HepG2 (cell line): ENCODE measurements around the gene HTR1D. TPM values are rescaled to one million over a fixed set of nuclear protein-coding genes. Genes with fewer than 3 reads are reported as not detected.

Experiments used
- DMAP1 ChIP-seq: IDR thresholded peaks from 2 replicates; pipeline ENCODE4 v1.6.1; 2016
- HDAC1 ChIP-seq: sonication (generic); formaldehyde crosslinking; IDR thresholded peaks from 2 replicates; pipeline ENCODE4 v1.5.1; 2020; ENCODE audit warnings: mild to moderate bottlenecking, missing genetic modification reagents
- HOXA3 ChIP-seq: sonication (generic); formaldehyde crosslinking; IDR thresholded peaks from 2 replicates; pipeline ENCODE4 v1.5.0; 2020; ENCODE audit warnings: missing genetic modification reagents
- IRF2 ChIP-seq: IDR thresholded peaks from 2 replicates; pipeline ENCODE4 v1.6.1; 2018; ENCODE audit warnings: missing genetic modification reagents, missing compliant biosample characterization
- KDM6A ChIP-seq: IDR thresholded peaks from 2 replicates; pipeline ENCODE4 v1.6.1; 2016; ENCODE audit warnings: low read depth
- NCOR1 ChIP-seq: fragments of 200-600 bp; sonication (generic); IDR thresholded peaks from 2 replicates; pipeline ENCODE4 v1.7.0; 2017; ENCODE audit warnings: antibody characterized with exemption, low read length, borderline replicate concordance
- PITX1 ChIP-seq: sonication (generic); formaldehyde crosslinking; IDR thresholded peaks from 2 replicates; pipeline ENCODE4 v1.5.1; 2020; ENCODE audit warnings: mild to moderate bottlenecking, missing genetic modification reagents
- SATB2 ChIP-seq: sonication (generic); formaldehyde crosslinking; IDR thresholded peaks from 2 replicates; pipeline ENCODE4 v1.5.0; 2020; ENCODE audit warnings: missing genetic modification reagents
- SIX4 ChIP-seq: sonication (generic); formaldehyde crosslinking; IDR thresholded peaks from 2 replicates; pipeline ENCODE4 v1.4.0; 2020; ENCODE audit warnings: missing genetic modification reagents
- SOX13 ChIP-seq, 3 experiments: fragments of 450-650 bp in 1 of 3; sonication (generic) in 1 of 3; formaldehyde crosslinking in 1 of 3; IDR thresholded peaks in 2 of 3; conservative IDR thresholded peaks in 1 of 3; 2 replicates each; pipeline versions ENCODE4 v1.5.0 to v1.6.1; 2016 to 2020; ENCODE audit warnings: antibody characterized with exemption in 1 of 3, mild to moderate bottlenecking in 1 of 3, missing compliant biosample characterization in 1 of 3, missing genetic modification reagents in 1 of 3, moderate library complexity in 1 of 3
- TBX3 ChIP-seq: fragments of 450-650 bp; IDR thresholded peaks from 2 replicates; pipeline ENCODE4 v1.6.1; 2017; ENCODE audit warnings: antibody characterized with exemption, mild to moderate bottlenecking, inconsistent platforms, borderline replicate concordance
- ZFP90 ChIP-seq: sonication (generic); formaldehyde crosslinking; IDR thresholded peaks from 2 replicates; pipeline ENCODE4 v1.8.0; 2022; ENCODE audit warnings: missing genetic modification reagents, mild to moderate bottlenecking, inconsistent platforms, borderline replicate concordance
- ZMYM2 ChIP-seq: sonication (generic); formaldehyde crosslinking; IDR thresholded peaks from 2 replicates; pipeline ENCODE4 v1.8.0; 2022; ENCODE audit warnings: mild to moderate bottlenecking, missing genetic modification reagents
- ZNF747 ChIP-seq: sonication (generic); formaldehyde crosslinking; IDR thresholded peaks from 2 replicates; pipeline ENCODE4 v1.8.1; 2023; ENCODE audit warnings: missing genetic modification reagents, mild to moderate bottlenecking, borderline replicate concordance
- polyA plus RNA-seq, 8 experiments: library from polyadenylated mRNA; depleted of rRNA in 3 of 8; stranded (reverse) in 7 of 8; unstranded in 1 of 8; fragments of >200 nt; fragmentation: Illumina TruSeq in 4 of 8; extraction: Trizol in 4 of 8; gene quantifications; 2 replicates each; pipeline versions ENCODE4 v1.2.1 to v1.2.3, GENCODE V29; 2011 to 2016; ENCODE audit warnings: low read depth in 4 of 8, missing spikeins in 1 of 8, mixed read lengths in 1 of 8; ENCODE audit not compliant: insufficient read depth in 1 of 8
- total RNA-seq, 5 experiments: library from RNA; depleted of rRNA; stranded (reverse); fragments of >200 nt; fragmentation: Illumina TruSeq; extraction: Trizol; gene quantifications; 2 replicates each; pipeline ENCODE4 v1.2.3, GENCODE V29; 2016; ENCODE audit warnings: low read depth in 1 of 5
- TF ChIP-seq, protein P1 (sequence below), 2 experiments: fragments of 450-650 bp in 1 of 2; sonication (generic) in 1 of 2; formaldehyde crosslinking; IDR thresholded peaks; 2 replicates each; pipeline versions ENCODE4 v1.5.0 to v1.8.0; 2020 to 2022; ENCODE audit warnings: mild to moderate bottlenecking in 1 of 2, missing genetic modification reagents in 1 of 2
- TF ChIP-seq, protein P2 (sequence below): sonication (generic); formaldehyde crosslinking; IDR thresholded peaks from 2 replicates; pipeline ENCODE4 v1.4.0; 2020; ENCODE audit warnings: missing genetic modification reagents
- TF ChIP-seq, protein P3 (sequence below): sonication (generic); formaldehyde crosslinking; IDR thresholded peaks from 2 replicates; pipeline ENCODE4 v1.5.0; 2020; ENCODE audit warnings: mild to moderate bottlenecking, missing genetic modification reagents, borderline replicate concordance
- TF ChIP-seq, protein P4 (sequence below): sonication (generic); formaldehyde crosslinking; IDR thresholded peaks from 2 replicates; pipeline ENCODE4 v1.4.0; 2020; ENCODE audit warnings: missing genetic modification reagents
- TF ChIP-seq, protein P5 (sequence below): sonication (generic); formaldehyde crosslinking; IDR thresholded peaks from 2 replicates; pipeline ENCODE4 v1.4.0; 2020; ENCODE audit warnings: mild to moderate bottlenecking, missing genetic modification reagents, borderline replicate concordance

Gene HTR1D
- total and polyA plus RNA-seq, 2 of the 13 experiments (the other 11 are each of a cell fraction or from before 2014, with no cell fraction given) = 0.04 to 0.07 TPM

DNA sequence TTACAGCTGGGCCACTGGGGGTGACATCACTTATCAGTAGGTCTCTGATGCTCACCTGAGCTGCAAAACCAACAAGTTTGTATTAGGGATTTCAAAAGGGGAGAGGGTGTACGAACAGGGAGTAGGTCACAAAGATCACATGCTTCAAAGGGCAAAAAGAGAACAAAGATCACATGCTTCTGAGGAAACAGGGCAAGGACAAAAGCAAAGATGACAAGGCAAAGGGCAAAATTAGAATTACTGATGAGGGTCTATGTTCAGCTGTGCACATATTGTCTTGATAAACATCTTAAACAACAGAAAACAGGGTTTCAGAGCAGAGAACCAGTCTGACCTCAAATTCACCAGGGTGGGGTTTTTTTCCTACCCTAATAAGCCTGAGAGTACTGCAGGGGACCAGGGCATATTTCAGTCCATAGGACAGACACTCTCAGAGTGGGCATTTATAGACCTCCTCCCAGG lies 6.2 kb upstream of the HTR1D start (continued):
- TF ChIP-seq, protein P1, sequence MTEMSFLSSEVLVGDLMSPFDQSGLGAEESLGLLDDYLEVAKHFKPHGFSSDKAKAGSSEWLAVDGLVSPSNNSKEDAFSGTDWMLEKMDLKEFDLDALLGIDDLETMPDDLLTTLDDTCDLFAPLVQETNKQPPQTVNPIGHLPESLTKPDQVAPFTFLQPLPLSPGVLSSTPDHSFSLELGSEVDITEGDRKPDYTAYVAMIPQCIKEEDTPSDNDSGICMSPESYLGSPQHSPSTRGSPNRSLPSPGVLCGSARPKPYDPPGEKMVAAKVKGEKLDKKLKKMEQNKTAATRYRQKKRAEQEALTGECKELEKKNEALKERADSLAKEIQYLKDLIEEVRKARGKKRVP (CRISPR knock-in tag; IDR thresholded peaks at IDR 0.05) = 0 out of 4 replicates have a peak, but pooled peaks of 1 of the 2 experiments have one; percentile 29
- TF ChIP-seq ZMYM2 (CRISPR knock-in tag) (peak; percentile 50; the same call in 1 of the 2 replicates), SOX13 (IDR thresholded peaks at IDR 0.05) (peak; percentile 65), SOX13 (CRISPR knock-in tag; conservative IDR thresholded peaks at IDR 0.05 in 1 of 2, IDR thresholded peaks at IDR 0.05 in 1 of 2) (peak in 1 of 2 experiments; percentile 97; a peak in 2 of 4 replicates), IRF2 (CRISPR knock-in tag) (0 out of 2 replicates have a peak, but pooled peaks have one; percentile 49), SATB2 (CRISPR knock-in tag) (0 out of 2 replicates have a peak, but pooled peaks have one; percentile 83), SIX4 (CRISPR knock-in tag) (peak; percentile 12; the same call in 1 of the 2 replicates), DMAP1 (0 out of 2 replicates have a peak, but pooled peaks have one; percentile 24), TBX3 (peak; percentile 89), PITX1 (peak; percentile 83), HDAC1 (CRISPR knock-in tag) (peak; percentile 89), KDM6A (CRISPR knock-in tag) (peak; percentile 79), ZFP90 (CRISPR knock-in tag) (0 out of 2 replicates have a peak, but pooled peaks have one; percentile 55), NCOR1 (peak; percentile 94), ZNF747 (CRISPR knock-in tag) (0 out of 2 replicates have a peak, but pooled peaks have one; percentile 58), HOXA3 (CRISPR knock-in tag) (peak; percentile 50; the same call in 1 of the 2 replicates)
- TF ChIP-seq, protein P2, sequence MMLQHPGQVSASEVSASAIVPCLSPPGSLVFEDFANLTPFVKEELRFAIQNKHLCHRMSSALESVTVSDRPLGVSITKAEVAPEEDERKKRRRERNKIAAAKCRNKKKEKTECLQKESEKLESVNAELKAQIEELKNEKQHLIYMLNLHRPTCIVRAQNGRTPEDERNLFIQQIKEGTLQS (CRISPR knock-in tag) = 0 out of 2 replicates have a peak, but pooled peaks have one; percentile 26
- TF ChIP-seq, protein P3, sequence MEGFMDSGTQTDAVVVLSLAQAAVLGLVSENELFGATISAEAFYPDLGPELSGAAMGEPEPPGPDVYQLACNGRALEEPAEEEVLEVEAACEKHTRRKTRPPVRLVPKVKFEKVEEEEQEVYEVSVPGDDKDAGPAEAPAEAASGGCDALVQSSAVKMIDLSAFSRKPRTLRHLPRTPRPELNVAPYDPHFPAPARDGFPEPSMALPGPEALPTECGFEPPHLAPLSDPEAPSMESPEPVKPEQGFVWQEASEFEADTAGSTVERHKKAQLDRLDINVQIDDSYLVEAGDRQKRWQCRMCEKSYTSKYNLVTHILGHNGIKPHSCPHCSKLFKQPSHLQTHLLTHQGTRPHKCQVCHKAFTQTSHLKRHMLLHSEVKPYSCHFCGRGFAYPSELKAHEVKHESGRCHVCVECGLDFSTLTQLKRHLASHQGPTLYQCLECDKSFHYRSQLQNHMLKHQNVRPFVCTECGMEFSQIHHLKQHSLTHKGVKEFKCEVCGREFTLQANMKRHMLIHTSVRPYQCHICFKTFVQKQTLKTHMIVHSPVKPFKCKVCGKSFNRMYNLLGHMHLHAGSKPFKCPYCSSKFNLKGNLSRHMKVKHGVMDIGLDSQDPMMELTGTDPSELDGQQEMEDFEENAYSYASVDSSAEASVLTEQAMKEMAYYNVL (CRISPR knock-in tag) = peak; percentile 90
- TF ChIP-seq, protein P4, sequence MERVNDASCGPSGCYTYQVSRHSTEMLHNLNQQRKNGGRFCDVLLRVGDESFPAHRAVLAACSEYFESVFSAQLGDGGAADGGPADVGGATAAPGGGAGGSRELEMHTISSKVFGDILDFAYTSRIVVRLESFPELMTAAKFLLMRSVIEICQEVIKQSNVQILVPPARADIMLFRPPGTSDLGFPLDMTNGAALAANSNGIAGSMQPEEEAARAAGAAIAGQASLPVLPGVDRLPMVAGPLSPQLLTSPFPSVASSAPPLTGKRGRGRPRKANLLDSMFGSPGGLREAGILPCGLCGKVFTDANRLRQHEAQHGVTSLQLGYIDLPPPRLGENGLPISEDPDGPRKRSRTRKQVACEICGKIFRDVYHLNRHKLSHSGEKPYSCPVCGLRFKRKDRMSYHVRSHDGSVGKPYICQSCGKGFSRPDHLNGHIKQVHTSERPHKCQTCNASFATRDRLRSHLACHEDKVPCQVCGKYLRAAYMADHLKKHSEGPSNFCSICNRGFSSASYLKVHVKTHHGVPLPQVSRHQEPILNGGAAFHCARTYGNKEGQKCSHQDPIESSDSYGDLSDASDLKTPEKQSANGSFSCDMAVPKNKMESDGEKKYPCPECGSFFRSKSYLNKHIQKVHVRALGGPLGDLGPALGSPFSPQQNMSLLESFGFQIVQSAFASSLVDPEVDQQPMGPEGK (CRISPR knock-in tag) = peak; percentile 59; the same call in 1 of the 2 replicates
- TF ChIP-seq, protein P5, sequence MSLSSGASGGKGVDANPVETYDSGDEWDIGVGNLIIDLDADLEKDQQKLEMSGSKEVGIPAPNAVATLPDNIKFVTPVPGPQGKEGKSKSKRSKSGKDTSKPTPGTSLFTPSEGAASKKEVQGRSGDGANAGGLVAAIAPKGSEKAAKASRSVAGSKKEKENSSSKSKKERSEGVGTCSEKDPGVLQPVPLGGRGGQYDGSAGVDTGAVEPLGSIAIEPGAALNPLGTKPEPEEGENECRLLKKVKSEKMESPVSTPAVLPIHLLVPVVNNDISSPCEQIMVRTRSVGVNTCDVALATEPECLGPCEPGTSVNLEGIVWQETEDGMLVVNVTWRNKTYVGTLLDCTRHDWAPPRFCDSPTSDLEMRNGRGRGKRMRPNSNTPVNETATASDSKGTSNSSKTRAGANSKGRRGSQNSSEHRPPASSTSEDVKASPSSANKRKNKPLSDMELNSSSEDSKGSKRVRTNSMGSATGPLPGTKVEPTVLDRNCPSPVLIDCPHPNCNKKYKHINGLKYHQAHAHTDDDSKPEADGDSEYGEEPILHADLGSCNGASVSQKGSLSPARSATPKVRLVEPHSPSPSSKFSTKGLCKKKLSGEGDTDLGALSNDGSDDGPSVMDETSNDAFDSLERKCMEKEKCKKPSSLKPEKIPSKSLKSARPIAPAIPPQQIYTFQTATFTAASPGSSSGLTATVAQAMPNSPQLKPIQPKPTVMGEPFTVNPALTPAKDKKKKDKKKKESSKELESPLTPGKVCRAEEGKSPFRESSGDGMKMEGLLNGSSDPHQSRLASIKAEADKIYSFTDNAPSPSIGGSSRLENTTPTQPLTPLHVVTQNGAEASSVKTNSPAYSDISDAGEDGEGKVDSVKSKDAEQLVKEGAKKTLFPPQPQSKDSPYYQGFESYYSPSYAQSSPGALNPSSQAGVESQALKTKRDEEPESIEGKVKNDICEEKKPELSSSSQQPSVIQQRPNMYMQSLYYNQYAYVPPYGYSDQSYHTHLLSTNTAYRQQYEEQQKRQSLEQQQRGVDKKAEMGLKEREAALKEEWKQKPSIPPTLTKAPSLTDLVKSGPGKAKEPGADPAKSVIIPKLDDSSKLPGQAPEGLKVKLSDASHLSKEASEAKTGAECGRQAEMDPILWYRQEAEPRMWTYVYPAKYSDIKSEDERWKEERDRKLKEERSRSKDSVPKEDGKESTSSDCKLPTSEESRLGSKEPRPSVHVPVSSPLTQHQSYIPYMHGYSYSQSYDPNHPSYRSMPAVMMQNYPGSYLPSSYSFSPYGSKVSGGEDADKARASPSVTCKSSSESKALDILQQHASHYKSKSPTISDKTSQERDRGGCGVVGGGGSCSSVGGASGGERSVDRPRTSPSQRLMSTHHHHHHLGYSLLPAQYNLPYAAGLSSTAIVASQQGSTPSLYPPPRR (CRISPR knock-in tag) = peak; percentile 89; the same call in 1 of the 2 replicates
